HEK293 (cell line): ENCODE data around the gene YWHAB.
A peak's percentile ranks its signal among the peaks of the same experiment; 100 is the strongest.

Experiments
- CTCF ChIA-PET: fragments of 350-600 bp; formaldehyde crosslinking; extraction: SDS; loops from one replicate; lab custom pipeline; 2021; ENCODE audit warnings: antibody characterized with exemption; lab: Yijun Ruan, JAX
- POLR2A ChIA-PET: fragments of 300-600 bp; formaldehyde crosslinking; extraction: SDS; loops from one replicate; lab custom pipeline; 2020; ENCODE audit warnings: antibody characterized with exemption, inconsistent platforms; lab: Yijun Ruan, JAX
- H3K27ac ChIP-seq: fragments of 200-500 bp; sonication (Bioruptor generic); 2 replicates; pipeline ENCODE4 v1.5.1; 2014; ENCODE audit warnings: low read depth, low read length, control low read depth, inconsistent platforms; ENCODE audit errors: extremely low read depth
- H3K36me3 ChIP-seq, 2 experiments: fragments of 200-500 bp in 1 of 2; sonication (Bioruptor generic) in 1 of 2; 1 replicate in 1 of 2; 2 replicates in 1 of 2; pipeline ENCODE4 v1.5.1; 2014 to 2017; ENCODE audit warnings: inconsistent platforms in 2 of 2, low read length in 2 of 2; ENCODE audit not compliant: control insufficient read depth in 2 of 2, insufficient read depth in 1 of 2
- H3K4me1 ChIP-seq: fragments of 200-500 bp; sonication (Bioruptor generic); 2 replicates; pipeline ENCODE4 v1.5.1; 2014; ENCODE audit warnings: mild to moderate bottlenecking, low read length, inconsistent platforms; ENCODE audit not compliant: control insufficient read depth, insufficient read depth
- H3K4me3 ChIP-seq: 2 replicates; pipeline ENCODE4 v1.5.1; 2011; ENCODE audit warnings: low read depth, mild to moderate bottlenecking, control low read depth, low read length, moderate library complexity
- H3K9me3 ChIP-seq: fragments of 200-500 bp; sonication (Bioruptor generic); 2 replicates; pipeline ENCODE4 v1.5.1; 2014; ENCODE audit warnings: low read depth, low read length, inconsistent platforms; ENCODE audit not compliant: control insufficient read depth, insufficient read depth
- BCL11B ChIP-seq: fragments of 450-650 bp; formaldehyde crosslinking; IDR thresholded peaks from 2 replicates; pipeline ENCODE4 v1.5.1; 2016; ENCODE audit warnings: low read depth, missing biosample characterization, missing genetic modification characterization
- GFI1B ChIP-seq: fragments of 450-650 bp; formaldehyde crosslinking; IDR thresholded peaks from 2 replicates; pipeline ENCODE4 v1.5.1; 2016; ENCODE audit warnings: missing biosample characterization, missing genetic modification characterization
- HOXA7 ChIP-seq: sonication (generic); formaldehyde crosslinking; IDR thresholded peaks from 2 replicates; pipeline ENCODE4 v1.8.1; 2022; ENCODE audit warnings: missing genetic modification reagents, borderline replicate concordance
- IKZF3 ChIP-seq: fragments of 450-650 bp; IDR thresholded peaks from 2 replicates; pipeline ENCODE4 v1.5.0; 2018; ENCODE audit warnings: missing biosample characterization, mild to moderate bottlenecking, missing genetic modification characterization, moderate library complexity
- MZF1 ChIP-seq: fragments of 450-650 bp; formaldehyde crosslinking; IDR thresholded peaks from 2 replicates; pipeline ENCODE4 v1.5.1; 2017; ENCODE audit warnings: missing biosample characterization, missing genetic modification characterization, borderline replicate concordance
- SCRT2 ChIP-seq: fragments of 450-650 bp; formaldehyde crosslinking; IDR thresholded peaks from 2 replicates; pipeline ENCODE4 v1.5.1; 2016; ENCODE audit warnings: missing biosample characterization, missing genetic modification characterization
- ZBTB44 ChIP-seq: fragments of 450-650 bp; IDR thresholded peaks from 2 replicates; pipeline ENCODE4 v1.5.1; 2018; ENCODE audit warnings: missing biosample characterization, mild to moderate bottlenecking, missing genetic modification characterization
- ZFP41 ChIP-seq: fragments of 450-650 bp; formaldehyde crosslinking; IDR thresholded peaks from 2 replicates; pipeline ENCODE4 v1.5.1; 2016; ENCODE audit warnings: missing biosample characterization, missing genetic modification characterization, borderline replicate concordance
- ZNF146 ChIP-seq: fragments of 450-650 bp; formaldehyde crosslinking; IDR thresholded peaks from 2 replicates; pipeline ENCODE4 v1.5.1; 2016; ENCODE audit warnings: missing biosample characterization, missing genetic modification characterization
- ZNF175 ChIP-seq: fragments of 450-650 bp; formaldehyde crosslinking; IDR thresholded peaks from 2 replicates; pipeline ENCODE4 v1.5.1; 2016; ENCODE audit warnings: missing biosample characterization, missing genetic modification characterization
- ZNF223 ChIP-seq: fragments of 450-650 bp; formaldehyde crosslinking; IDR thresholded peaks from 2 replicates; pipeline ENCODE4 v1.5.1; 2016; ENCODE audit warnings: missing biosample characterization, missing genetic modification characterization
- ZNF248 ChIP-seq: fragments of 450-650 bp; formaldehyde crosslinking; IDR thresholded peaks from 2 replicates; pipeline ENCODE4 v1.5.1; 2017; ENCODE audit warnings: missing biosample characterization, missing genetic modification characterization
- ZNF366 ChIP-seq: fragments of 450-650 bp; formaldehyde crosslinking; conservative IDR thresholded peaks from 2 replicates; pipeline ENCODE4 v1.5.1; 2016; ENCODE audit warnings: missing biosample characterization, missing genetic modification characterization
- ZNF521 ChIP-seq: fragments of 450-650 bp; formaldehyde crosslinking; IDR thresholded peaks from 2 replicates; pipeline ENCODE4 v1.5.1; 2017; ENCODE audit warnings: missing biosample characterization, mild to moderate bottlenecking, missing genetic modification characterization
- ZNF529 ChIP-seq: fragments of 450-650 bp; formaldehyde crosslinking; IDR thresholded peaks from 2 replicates; pipeline ENCODE4 v1.5.1; 2017; ENCODE audit warnings: missing genetic modification characterization, missing biosample characterization; ENCODE audit not compliant: insufficient replicate concordance
- ZNF561 ChIP-seq: fragments of 450-650 bp; IDR thresholded peaks from 2 replicates; pipeline ENCODE4 v1.5.1; 2018; ENCODE audit warnings: missing biosample characterization, missing genetic modification characterization, borderline replicate concordance
- ZNF580 ChIP-seq: fragments of 450-650 bp; formaldehyde crosslinking; IDR thresholded peaks from 2 replicates; pipeline ENCODE4 v1.5.1; 2016; ENCODE audit warnings: missing biosample characterization, missing genetic modification characterization
- ZNF600 ChIP-seq: fragments of 450-650 bp; formaldehyde crosslinking; IDR thresholded peaks from 2 replicates; pipeline ENCODE4 v1.5.1; 2016; ENCODE audit warnings: missing biosample characterization, missing genetic modification characterization
- ZNF658 ChIP-seq: fragments of 450-650 bp; formaldehyde crosslinking; IDR thresholded peaks from 2 replicates; pipeline ENCODE4; 2016; ENCODE audit warnings: missing biosample characterization, missing genetic modification characterization
- ZNF707 ChIP-seq: fragments of 450-650 bp; formaldehyde crosslinking; IDR thresholded peaks from 2 replicates; pipeline ENCODE4 v1.5.1; 2016; ENCODE audit warnings: missing biosample characterization, missing genetic modification characterization
- ZNF776 ChIP-seq: fragments of 450-650 bp; formaldehyde crosslinking; IDR thresholded peaks from 2 replicates; pipeline ENCODE4 v1.5.0; 2017; ENCODE audit warnings: missing biosample characterization, missing genetic modification characterization, borderline replicate concordance
- ZSCAN18 ChIP-seq: fragments of 450-650 bp; formaldehyde crosslinking; IDR thresholded peaks from 2 replicates; pipeline ENCODE4 v1.5.1; 2016; ENCODE audit warnings: missing biosample characterization, missing genetic modification characterization
- ZSCAN30 ChIP-seq: fragments of 450-650 bp; IDR thresholded peaks from 2 replicates; pipeline ENCODE4 v1.5.1; 2018; ENCODE audit warnings: missing biosample characterization, mild to moderate bottlenecking, missing genetic modification characterization, moderate library complexity
- ZXDB ChIP-seq: fragments of 450-650 bp; formaldehyde crosslinking; IDR thresholded peaks from 2 replicates; pipeline ENCODE4 v1.5.1; 2016; ENCODE audit warnings: missing biosample characterization, missing genetic modification characterization
- TF ChIP-seq, protein P1 (sequence below): fragments of 450-650 bp; formaldehyde crosslinking; IDR thresholded peaks from 2 replicates; pipeline ENCODE4 v1.5.1; 2016; ENCODE audit warnings: missing biosample characterization, missing genetic modification characterization
- TF ChIP-seq, protein P2 (sequence below): fragments of 450-650 bp; formaldehyde crosslinking; IDR thresholded peaks from 2 replicates; pipeline ENCODE4 v1.5.1; 2016; ENCODE audit warnings: missing biosample characterization, missing genetic modification characterization
- TF ChIP-seq, protein P3 (sequence below): fragments of 450-650 bp; formaldehyde crosslinking; IDR thresholded peaks from 2 replicates; pipeline ENCODE4 v1.5.1; 2016; ENCODE audit warnings: missing biosample characterization, missing genetic modification characterization

The YWHAB gene

DNA sequence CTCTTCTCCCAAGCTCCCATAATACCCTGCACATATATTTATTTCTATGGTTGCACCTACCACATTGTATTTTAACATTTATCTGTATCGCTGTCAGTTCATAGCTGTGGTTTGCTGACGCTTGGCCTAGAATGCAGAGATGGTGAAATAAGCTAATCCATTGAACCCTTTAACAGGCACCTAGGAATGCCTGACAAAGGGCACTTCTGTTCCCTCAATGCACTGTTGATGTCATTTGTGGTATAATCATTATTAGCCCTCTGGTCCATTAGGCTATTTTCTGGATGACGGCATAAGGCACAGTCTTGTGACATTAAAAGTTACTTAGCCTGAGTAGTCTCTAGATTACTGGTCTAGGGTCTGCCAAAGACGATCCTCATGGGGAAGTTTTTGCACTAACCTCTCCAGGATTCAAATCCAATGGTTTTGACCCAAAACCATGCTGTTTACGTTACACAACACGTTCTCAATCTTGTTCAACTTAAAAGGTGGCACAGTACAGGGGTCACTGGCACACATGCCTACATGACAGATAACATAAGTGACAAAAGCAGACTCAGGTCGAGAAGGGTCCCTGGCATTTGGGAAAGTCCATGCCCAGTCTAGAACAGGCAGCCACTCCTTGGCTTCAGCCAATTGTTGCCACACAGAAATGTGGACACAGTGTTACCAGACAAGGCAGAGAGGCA is 2.1 kb upstream of the YWHAB start:
- ChIA-PET CTCF (interaction anchor here (1.8 kb wide), 1 partner anchor 16 kb away, joined by 4 read pairs; no protein-coding TSS in a partner anchor), POLR2A (no interaction called here)
- Histone ChIP-seq H3K27ac (no peak overlapping the region), H3K36me3 (peaks cover 0 to 13% of the 10 kb centered on the region in 2 experiments; a peak in 1 of 3 replicates), H3K4me1 (peaks cover 4% of the 10 kb centered on the region; the same call in 1 of the 2 replicates), H3K9me3 (no peaks in the 10 kb centered on the region), H3K4me3 (no peak overlapping the region)
- TF ChIP-seq HOXA7 (CRISPR knock-in tag) (no peak), ZSCAN30 (tag by site-specific recombination) (no peak), ZNF707 (tag by site-specific recombination) (no peak), ZNF366 (tag by site-specific recombination) (no peak), ZXDB (tag by site-specific recombination) (no peak), GFI1B (tag by site-specific recombination) (no peak), ZNF146 (tag by site-specific recombination) (no peak), ZNF223 (tag by site-specific recombination) (no peak), ZNF580 (tag by site-specific recombination) (no peak), ZNF658 (no peak), ZBTB44 (tag by site-specific recombination) (no peak), ZNF248 (tag by site-specific recombination) (no peak), ZNF600 (no peak)
- TF ChIP-seq, protein P1, sequence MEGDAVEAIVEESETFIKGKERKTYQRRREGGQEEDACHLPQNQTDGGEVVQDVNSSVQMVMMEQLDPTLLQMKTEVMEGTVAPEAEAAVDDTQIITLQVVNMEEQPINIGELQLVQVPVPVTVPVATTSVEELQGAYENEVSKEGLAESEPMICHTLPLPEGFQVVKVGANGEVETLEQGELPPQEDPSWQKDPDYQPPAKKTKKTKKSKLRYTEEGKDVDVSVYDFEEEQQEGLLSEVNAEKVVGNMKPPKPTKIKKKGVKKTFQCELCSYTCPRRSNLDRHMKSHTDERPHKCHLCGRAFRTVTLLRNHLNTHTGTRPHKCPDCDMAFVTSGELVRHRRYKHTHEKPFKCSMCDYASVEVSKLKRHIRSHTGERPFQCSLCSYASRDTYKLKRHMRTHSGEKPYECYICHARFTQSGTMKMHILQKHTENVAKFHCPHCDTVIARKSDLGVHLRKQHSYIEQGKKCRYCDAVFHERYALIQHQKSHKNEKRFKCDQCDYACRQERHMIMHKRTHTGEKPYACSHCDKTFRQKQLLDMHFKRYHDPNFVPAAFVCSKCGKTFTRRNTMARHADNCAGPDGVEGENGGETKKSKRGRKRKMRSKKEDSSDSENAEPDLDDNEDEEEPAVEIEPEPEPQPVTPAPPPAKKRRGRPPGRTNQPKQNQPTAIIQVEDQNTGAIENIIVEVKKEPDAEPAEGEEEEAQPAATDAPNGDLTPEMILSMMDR = no peak

DNA sequence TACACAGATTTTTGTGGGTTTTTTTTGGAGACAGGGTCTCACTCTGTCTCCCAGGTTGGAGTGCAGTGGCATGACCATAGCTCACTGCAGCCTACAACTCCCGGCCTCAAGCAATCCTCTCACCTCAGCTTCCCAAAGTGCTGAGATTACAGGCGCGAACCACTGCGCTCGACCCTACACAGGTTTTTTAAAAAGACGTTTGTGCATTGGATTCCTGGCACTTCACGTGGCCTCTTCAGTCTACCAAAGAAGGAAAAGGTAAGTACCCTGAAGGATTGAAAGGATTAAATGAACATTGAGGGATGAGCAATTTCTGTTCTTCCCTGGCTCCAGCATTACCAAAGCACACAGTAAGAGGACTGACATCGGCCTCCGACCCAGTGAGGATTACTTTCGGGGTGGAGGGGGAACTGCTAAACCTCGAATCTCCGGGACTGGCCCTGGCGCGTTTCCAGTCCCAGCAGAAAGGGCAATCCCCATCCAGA is 556 bp upstream of the YWHAB start:
- peaks cover 0 to 23% of the 10 kb centered on the region in 2 experiments; a peak in 1 of 3 replicates for H3K36me3 ChIP-seq
- H3K4me3 ChIP-seq = peak overlapping the region; percentile 99
- CTCF ChIA-PET = interaction anchor here (0.9 to 1.8 kb wide), 2 partner anchors 18 to 32 kb away, joined by 3 to 4 read pairs; no protein-coding TSS in a partner anchor
- POLR2A ChIA-PET = interaction anchor here (0.5 to 1.3 kb wide), 15 partner anchors 11 to 1688 kb away, joined by 3 to 9 read pairs (median 3); partner anchors contain the start of genes PABPC1L, SDC4, SERINC3 and TOMM34
- H3K4me1 ChIP-seq = peaks cover 4% of the 10 kb centered on the region; the same call in 1 of the 2 replicates
- H3K9me3 ChIP-seq = no peaks in the 10 kb centered on the region
- no peak overlapping the region for H3K27ac ChIP-seq
- TF ChIP-seq, protein P2, sequence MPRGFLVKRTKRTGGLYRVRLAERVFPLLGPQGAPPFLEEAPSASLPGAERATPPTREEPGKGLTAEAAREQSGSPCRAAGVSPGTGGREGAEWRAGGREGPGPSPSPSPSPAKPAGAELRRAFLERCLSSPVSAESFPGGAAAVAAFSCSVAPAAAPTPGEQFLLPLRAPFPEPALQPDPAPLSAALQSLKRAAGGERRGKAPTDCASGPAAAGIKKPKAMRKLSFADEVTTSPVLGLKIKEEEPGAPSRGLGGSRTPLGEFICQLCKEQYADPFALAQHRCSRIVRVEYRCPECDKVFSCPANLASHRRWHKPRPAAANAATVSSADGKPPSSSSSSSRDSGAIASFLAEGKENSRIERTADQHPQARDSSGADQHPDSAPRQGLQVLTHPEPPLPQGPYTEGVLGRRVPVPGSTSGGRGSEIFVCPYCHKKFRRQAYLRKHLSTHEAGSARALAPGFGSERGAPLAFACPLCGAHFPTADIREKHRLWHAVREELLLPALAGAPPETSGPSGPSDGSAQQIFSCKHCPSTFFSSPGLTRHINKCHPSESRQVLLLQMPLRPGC (tag by site-specific recombination) = no peak
- TF ChIP-seq SCRT2 (no peak), ZNF521 (tag by site-specific recombination) (no peak), ZNF561 (tag by site-specific recombination) (peak; percentile 100), BCL11B (tag by site-specific recombination) (0 out of 2 replicates have a peak, but pooled peaks have one; percentile 58), ZNF776 (no peak), ZSCAN18 (tag by site-specific recombination) (no peak), MZF1 (tag by site-specific recombination) (peak; percentile 75; the same call in 1 of the 2 replicates), ZNF175 (no peak), ZNF529 (no peak), ZFP41 (no peak), IKZF3 (tag by site-specific recombination) (0 out of 2 replicates have a peak, but pooled peaks have one; percentile 75)
- TF ChIP-seq, protein P3, sequence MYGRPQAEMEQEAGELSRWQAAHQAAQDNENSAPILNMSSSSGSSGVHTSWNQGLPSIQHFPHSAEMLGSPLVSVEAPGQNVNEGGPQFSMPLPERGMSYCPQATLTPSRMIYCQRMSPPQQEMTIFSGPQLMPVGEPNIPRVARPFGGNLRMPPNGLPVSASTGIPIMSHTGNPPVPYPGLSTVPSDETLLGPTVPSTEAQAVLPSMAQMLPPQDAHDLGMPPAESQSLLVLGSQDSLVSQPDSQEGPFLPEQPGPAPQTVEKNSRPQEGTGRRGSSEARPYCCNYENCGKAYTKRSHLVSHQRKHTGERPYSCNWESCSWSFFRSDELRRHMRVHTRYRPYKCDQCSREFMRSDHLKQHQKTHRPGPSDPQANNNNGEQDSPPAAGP (tag by site-specific recombination) = 0 out of 2 replicates have a peak, but pooled peaks have one; percentile 63
